HepG2 (cell line): ENCODE measurements around the gene HCAR1.
"Not testable (repeated sequence)": the region's sequence is repeated elsewhere in the genome, so short reads cannot be mapped to it uniquely, and the experiment has no call there.

Experiments
- JUND ChIP-seq: sonication (generic); formaldehyde crosslinking; IDR thresholded peaks from 2 replicates; pipeline ENCODE4 v1.8.0; 2022; ENCODE audit warnings: mild to moderate bottlenecking, missing genetic modification reagents
- ZC3H13 ChIP-seq: sonication (generic); formaldehyde crosslinking; IDR thresholded peaks from 2 replicates; pipeline ENCODE4 v1.8.1; 2023; ENCODE audit warnings: mild to moderate bottlenecking, missing genetic modification reagents, moderate library complexity
- ZNF768 ChIP-seq: sonication (generic); formaldehyde crosslinking; IDR thresholded peaks from 2 replicates; pipeline ENCODE4 v1.4.0; 2020; ENCODE audit warnings: missing genetic modification reagents
- TF ChIP-seq, protein P1 (sequence below): sonication (generic); formaldehyde crosslinking; IDR thresholded peaks from 2 replicates; pipeline ENCODE4 v1.5.0; 2020; ENCODE audit warnings: mild to moderate bottlenecking, missing genetic modification reagents, moderate library complexity

DNA sequence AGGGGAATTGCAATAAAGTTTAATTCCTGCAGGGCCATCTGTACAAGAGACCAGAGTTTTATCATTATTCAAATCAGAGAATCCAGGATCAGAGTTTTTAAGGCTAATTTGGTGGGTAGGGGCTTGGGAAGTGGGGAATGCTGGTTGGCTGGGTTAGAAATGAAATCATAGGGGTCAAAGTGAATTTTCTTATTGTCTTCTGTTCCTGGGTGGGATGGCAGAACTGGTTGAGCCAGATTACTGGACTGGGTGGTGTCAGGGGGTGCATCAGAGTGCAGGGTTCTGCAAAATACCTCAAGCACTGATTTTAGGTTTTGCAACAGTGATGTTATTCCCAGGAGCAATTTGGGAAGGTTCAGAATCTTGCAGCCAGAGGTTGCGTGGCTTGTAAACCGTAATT is 33.7 kb downstream of the HCAR1 start:
- not testable (repeated sequence) for TF ChIP-seq ZC3H13, JUND, ZNF768 (CRISPR knock-in tag)
- TF ChIP-seq, protein P1, sequence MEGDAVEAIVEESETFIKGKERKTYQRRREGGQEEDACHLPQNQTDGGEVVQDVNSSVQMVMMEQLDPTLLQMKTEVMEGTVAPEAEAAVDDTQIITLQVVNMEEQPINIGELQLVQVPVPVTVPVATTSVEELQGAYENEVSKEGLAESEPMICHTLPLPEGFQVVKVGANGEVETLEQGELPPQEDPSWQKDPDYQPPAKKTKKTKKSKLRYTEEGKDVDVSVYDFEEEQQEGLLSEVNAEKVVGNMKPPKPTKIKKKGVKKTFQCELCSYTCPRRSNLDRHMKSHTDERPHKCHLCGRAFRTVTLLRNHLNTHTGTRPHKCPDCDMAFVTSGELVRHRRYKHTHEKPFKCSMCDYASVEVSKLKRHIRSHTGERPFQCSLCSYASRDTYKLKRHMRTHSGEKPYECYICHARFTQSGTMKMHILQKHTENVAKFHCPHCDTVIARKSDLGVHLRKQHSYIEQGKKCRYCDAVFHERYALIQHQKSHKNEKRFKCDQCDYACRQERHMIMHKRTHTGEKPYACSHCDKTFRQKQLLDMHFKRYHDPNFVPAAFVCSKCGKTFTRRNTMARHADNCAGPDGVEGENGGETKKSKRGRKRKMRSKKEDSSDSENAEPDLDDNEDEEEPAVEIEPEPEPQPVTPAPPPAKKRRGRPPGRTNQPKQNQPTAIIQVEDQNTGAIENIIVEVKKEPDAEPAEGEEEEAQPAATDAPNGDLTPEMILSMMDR (CRISPR knock-in tag) = not testable (repeated sequence)
